ENCODE data around the gene MICALL1. TPM values are rescaled to one million over a fixed set of nuclear protein-coding genes. Genes with fewer than 3 reads are reported as not detected.
A peak's percentile ranks its signal among the peaks of the same experiment; 100 is the strongest.
"Not testable (repeated sequence)": the region's sequence is repeated elsewhere in the genome, so short reads cannot be mapped to it uniquely, and the experiment has no call there.

MICALL1 gene
- total and polyA plus RNA-seq, 8 donors, result 15.0 to 36.8 (median 24.8) TPM

- H3K27me3 ChIP-seq, result peaks cover 0 to 14% of the 10 kb centered on the region in 2 donors
- H3K36me3 ChIP-seq, result peaks cover 0 to 3% of the 10 kb centered on the region in 2 donors
- DNase-seq, result no peak
- peaks cover 11 to 27% of the 10 kb centered on the region in 2 donors for H3K4me1 ChIP-seq
- no peak overlapping the region for H3K27ac ChIP-seq
- intact Hi-C loops (cut with DNase I), result no loop called here
- no peaks in the 10 kb centered on the region for H3K9me3 ChIP-seq
- ATAC-seq, result no peak
- no peak for TF ChIP-seq CTCF (IDR thresholded peaks at IDR 0.05)
- H3K4me3 ChIP-seq, result no peak overlapping the region
Observed at GRCh38 chr22:37951305-37951704, 45.2 kb downstream of the MICALL1 start.

DNA sequence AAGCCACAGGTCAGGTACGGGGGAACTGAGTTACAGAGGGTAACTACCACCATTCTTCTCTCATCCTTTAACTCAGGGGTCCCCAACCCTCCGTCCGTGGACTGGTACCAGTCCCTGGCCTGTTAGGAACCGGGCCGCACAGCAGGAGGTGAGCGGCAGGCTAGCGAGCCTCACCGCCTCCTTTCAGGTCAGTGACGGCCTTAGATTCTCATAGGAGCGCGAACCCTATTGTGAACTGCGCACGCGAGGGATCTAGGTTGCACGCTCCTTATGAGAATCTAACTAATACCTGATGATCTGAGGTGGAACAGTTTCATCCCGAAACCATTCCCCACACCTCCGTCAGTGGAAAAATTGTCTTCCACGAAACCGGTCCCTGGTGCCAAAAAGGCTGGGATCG is 46.5 kb downstream of the MICALL1 start:
- intact Hi-C loops (cut with DNase I); H3K27ac ChIP-seq; H3K9me3 ChIP-seq; DNase-seq: not testable (repeated sequence)
- peak overlapping the region; percentile 88 to 90 for H3K4me3 ChIP-seq
- H3K4me1 ChIP-seq, result peaks cover 11 to 27% of the 10 kb centered on the region in 2 donors
- H3K27me3 ChIP-seq, result peaks cover 0 to 14% of the 10 kb centered on the region in 2 donors
- ATAC-seq, result peak; percentile 28
- peaks cover 0 to 17% of the 10 kb centered on the region in 2 donors for H3K36me3 ChIP-seq

DNA sequence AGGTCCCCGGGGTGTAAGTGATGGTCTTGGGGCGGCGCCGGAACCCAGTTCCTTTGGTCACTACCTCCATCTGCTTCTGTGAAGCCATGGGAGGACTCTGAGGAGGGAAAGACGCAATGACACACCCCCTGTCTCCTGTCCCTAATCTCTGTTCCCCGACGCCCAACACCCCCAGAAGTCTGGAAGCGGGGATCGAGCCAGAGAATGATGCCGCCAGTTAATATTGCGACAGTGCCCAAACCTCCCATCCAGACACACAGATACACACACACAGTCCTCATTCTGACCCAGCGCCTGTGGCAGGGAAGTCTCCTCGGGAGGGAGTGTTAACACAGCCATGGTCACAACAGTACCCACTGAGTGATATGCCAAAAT is 47.0 kb downstream of the MICALL1 start:
- H3K27ac ChIP-seq, result peak overlapping the region in 1 of 2 donors; percentile 70
- peaks cover 0 to 14% of the 10 kb centered on the region in 2 donors for H3K27me3 ChIP-seq
- H3K9me3 ChIP-seq, result no peaks in the 10 kb centered on the region
- peak overlapping the region; percentile 88 to 90 for H3K4me3 ChIP-seq
- DNase-seq, result no peak
- TF ChIP-seq CTCF (IDR thresholded peaks at IDR 0.05), result no peak
- peaks cover 11 to 27% of the 10 kb centered on the region in 2 donors for H3K4me1 ChIP-seq
- intact Hi-C loops (cut with DNase I), result no loop called here
- peak; percentile 65 for ATAC-seq
- peaks cover 0 to 21% of the 10 kb centered on the region in 2 donors for H3K36me3 ChIP-seq

GRCh38 chr22:37953437-37954179 is 47.5 kb downstream of the MICALL1 start, which contains the start of the genes C22orf23 and POLR2F:
Gene C22orf23 (minus strand): TSS chr22:37953601. CDS start chr22:37953149, 452 bp downstream.
Gene POLR2F (plus strand): TSS chr22:37953699. CDS start chr22:37953788, 89 bp downstream.
- peaks cover 0 to 14% of the 10 kb centered on the region in 2 donors for H3K27me3 ChIP-seq
- TF ChIP-seq CTCF (IDR thresholded peaks at IDR 0.05), result no peak
- DNase-seq, result peak; percentile 97 to 99 (median 98)
- intact Hi-C loops (cut with DNase I), result no loop called here
- peak; percentile 97 for ATAC-seq
- peaks cover 11 to 27% of the 10 kb centered on the region in 2 donors for H3K4me1 ChIP-seq
- peak within 1 kb of the TSS; percentile 88 to 90 for H3K4me3 ChIP-seq
- no peaks in the 10 kb centered on the region for H3K9me3 ChIP-seq
- peaks cover 0 to 26% of the 10 kb centered on the region in 2 donors for H3K36me3 ChIP-seq
- H3K27ac ChIP-seq, result peak within 1 kb of the TSS in 1 of 2 donors; percentile 70

- Histone ChIP-seq H3K36me3 (peaks cover 0 to 37% of the 10 kb centered on the region in 2 donors), H3K9me3 (no peaks in the 10 kb centered on the region), H3K4me1 (peaks cover 11 to 27% of the 10 kb centered on the region in 2 donors), H3K4me3 (peak overlapping the region; percentile 88 to 90), H3K27me3 (peaks cover 0 to 14% of the 10 kb centered on the region in 2 donors), H3K27ac (no peak overlapping the region)
- intact Hi-C loops (cut with DNase I), result no loop called here
- no peak for DNase-seq
- no peak for TF ChIP-seq CTCF (IDR thresholded peaks at IDR 0.05)
- no peak for ATAC-seq
Observed at GRCh38 chr22:37954686-37955085, 48.6 kb downstream of the MICALL1 start.

GRCh38 chr22:37955825-37956397 is 49.8 kb downstream of the MICALL1 start:
- Histone ChIP-seq H3K4me1 (peaks cover 11 to 27% of the 10 kb centered on the region in 2 donors), H3K27me3 (peaks cover 0 to 14% of the 10 kb centered on the region in 2 donors), H3K36me3 (peaks cover 0 to 49% of the 10 kb centered on the region in 2 donors)
- intact Hi-C loops (cut with DNase I); ATAC-seq; H3K9me3 ChIP-seq; H3K27ac ChIP-seq; H3K4me3 ChIP-seq; DNase-seq: not testable (repeated sequence)
